ENCODE measurements around the gene LRRD1. TPM values are rescaled to one million over a fixed set of nuclear protein-coding genes. Genes with fewer than 3 reads are reported as not detected.

Gene LRRD1
- total and polyA plus RNA-seq, 9 of the 15 experiments (the other 6 are each of a cell fraction or from before 2014, with no cell fraction given): 0.07 to 0.15 TPM; not detected in 7

- peak; percentile 74; the same call in 1 of the 2 replicates for TF ChIP-seq ATF2 (CRISPR knock-in tag; IDR thresholded peaks at IDR 0.05)
- TF ChIP-seq TOE1 (IDR thresholded peaks at IDR 0.05; ENCODE audit: borderline replicate concordance): peak; percentile 93
- no peak for TF ChIP-seq TOE1 (CRISPR knock-in tag; IDR thresholded peaks at IDR 0.05; ENCODE audit: borderline replicate concordance, low read depth)
- TF ChIP-seq BDP1 (IDR thresholded peaks at IDR 0.05; ENCODE audit: insufficient read depth, insufficient read length): no peak
- no peak for TF ChIP-seq DEAF1 (CRISPR knock-in tag; IDR thresholded peaks at IDR 0.05)
- TF ChIP-seq DDX20 (tag; IDR thresholded peaks at IDR 0.05; ENCODE audit: low read depth): no peak
- TF ChIP-seq ZNF407 (IDR thresholded peaks at IDR 0.05; ENCODE audit: low read depth): no peak
- TF ChIP-seq KDM5B (IDR thresholded peaks at IDR 0.05; ENCODE audit: insufficient replicate concordance, low read depth, low read length): peak; percentile 93
- TF ChIP-seq GTF2A2 (tag; IDR thresholded peaks at IDR 0.05): peak; percentile 69; the same call in 1 of the 2 replicates
- no peak for TF ChIP-seq WHSC1 (IDR thresholded peaks at IDR 0.05; ENCODE audit: low read length)
- TF ChIP-seq PRDM10 (IDR thresholded peaks at IDR 0.05; ENCODE audit: partially characterized antibody): peak; percentile 28
Measured at GRCh38 chr7:92134271-92135051, 44.5 kb downstream of the LRRD1 start, which contains the start of gene CYP51A1 (continued).

All from K562 (cell line).